HepG2 (cell line): Measurements from ENCODE around the gene AMER3. TPM values are rescaled to one million over a fixed set of nuclear protein-coding genes. Genes with fewer than 3 reads are reported as not detected.
"Not testable (repeated sequence)": the region's sequence is repeated elsewhere in the genome, so short reads cannot be mapped to it uniquely, and the experiment has no call there.

ENCODE experiments used
- ATAC-seq: fragments of 200-7000 bp; cut with Tn5 transposase; 3 replicates; pipeline ENCODE4 v1.9.1; 2020; ENCODE audit warnings: mild to moderate bottlenecking, moderate library complexity
- BruUV-seq: library from RNA; stranded (reverse); fragments of 400-500 nt; replicated peaks from 2 replicates; lab custom pipeline; 2021; lab: Mats Ljungman, UMichigan
- CTCF ChIA-PET: fragments of 300-600 bp; formaldehyde crosslinking; extraction: SDS; loops from one replicate; lab custom pipeline; 2021; ENCODE audit warnings: low total read pairs, inconsistent platforms, low intra/inter-chr PET ratio; lab: Yijun Ruan, JAX
- POLR2A ChIA-PET: fragments of 350-600 bp; sonication (Branson Sonifier 250); formaldehyde crosslinking; loops from one replicate; lab custom pipeline; 2020; ENCODE audit warnings: antibody characterized with exemption, inconsistent platforms; lab: Yijun Ruan, JAX
- DNase-seq: peaks from one replicate; pipeline ENCODE4 v3.0.0-alpha.2; 2015; ENCODE audit warnings: low spot score
- FAIRE-seq: peaks from 3 replicates; lab custom pipeline; 2011; peaks lifted over from hg19 to GRCh38; lab: Jason Lieb, UNC
- H2AFZ ChIP-seq: one replicate; pipeline ENCODE4 v1.6.1; 2011; ENCODE audit warnings: low read length, inconsistent platforms
- H3K27ac ChIP-seq: fragments of 300-600 bp; 3 replicates; pipeline ENCODE4 v1.8.0; 2011; ENCODE audit warnings: mixed run types, mild to moderate bottlenecking, mixed read lengths, low read length, inconsistent platforms; ENCODE audit not compliant: insufficient read depth; ENCODE audit errors: extremely low read length
- H3K27me3 ChIP-seq, 2 experiments: fragments of 200-600 bp in 1 of 2; 2 replicates in 1 of 2; 3 replicates in 1 of 2; pipeline versions ENCODE4 v1.6.0 to v1.8.0; 2011; ENCODE audit warnings: low read length in 2 of 2, mild to moderate bottlenecking in 2 of 2, moderate library complexity in 2 of 2, inconsistent platforms in 1 of 2; ENCODE audit not compliant: insufficient read depth in 2 of 2, control insufficient read depth in 1 of 2
- H3K36me3 ChIP-seq, 2 experiments: fragments of 200-600 bp in 1 of 2; replicated peaks in 1 of 2; 2 replicates in 1 of 2; 3 replicates in 1 of 2; pipeline versions ENCODE4 v1.5.1 to v1.8.0; 2011; ENCODE audit warnings: low read length in 2 of 2, inconsistent platforms in 1 of 2; ENCODE audit not compliant: insufficient read depth in 2 of 2, control insufficient read depth in 1 of 2
- H3K4me1 ChIP-seq: 2 replicates; pipeline ENCODE4 v1.5.1; 2012; ENCODE audit warnings: low read length, inconsistent platforms; ENCODE audit not compliant: insufficient read depth
- H3K4me2 ChIP-seq: 2 replicates; pipeline ENCODE4 v1.6.0; 2011; ENCODE audit warnings: low read depth, low read length, inconsistent platforms
- H3K4me3 ChIP-seq, 3 experiments: fragments of 200-600 bp in 1 of 3; sonication (generic), shearing (Covaris generic) in 1 of 3; replicated peaks in 1 of 3; 2 replicates each; pipeline ENCODE4 v1.5.1; 2011 to 2016; ENCODE audit warnings: low read length in 3 of 3, inconsistent platforms in 2 of 3, low read depth in 2 of 3, mild to moderate bottlenecking in 2 of 3, control low read depth in 1 of 3, mixed read lengths in 1 of 3; ENCODE audit not compliant: insufficient read depth in 1 of 3
- H3K79me2 ChIP-seq: one replicate; pipeline ENCODE4 v1.6.1; 2011; ENCODE audit warnings: low read length, inconsistent platforms; ENCODE audit not compliant: insufficient read depth
- H3K9ac ChIP-seq: 2 replicates; pipeline ENCODE4 v1.6.0; 2011; ENCODE audit warnings: mild to moderate bottlenecking, low read depth, low read length, inconsistent platforms; ENCODE audit not compliant: insufficient read depth
- H3K9me3 ChIP-seq: 2 replicates; pipeline ENCODE4 v1.5.1; 2012; ENCODE audit warnings: mild to moderate bottlenecking, low read length
- H4K20me1 ChIP-seq: 2 replicates; pipeline ENCODE4 v1.6.0; 2011; ENCODE audit warnings: inconsistent platforms, mild to moderate bottlenecking, low read length, moderate library complexity; ENCODE audit not compliant: insufficient read depth
- ELF4 ChIP-seq: sonication (generic); formaldehyde crosslinking; IDR thresholded peaks from 2 replicates; pipeline ENCODE4 v1.5.0; 2020; ENCODE audit warnings: missing genetic modification reagents, mild to moderate bottlenecking, moderate library complexity, borderline replicate concordance
- FOSL1 ChIP-seq: sonication (generic); formaldehyde crosslinking; IDR thresholded peaks from 2 replicates; pipeline ENCODE4 v1.9.0; 2021; ENCODE audit warnings: missing genetic modification reagents, borderline replicate concordance
- KDM1A ChIP-seq: IDR thresholded peaks from 2 replicates; pipeline ENCODE4 v1.6.1; 2016; ENCODE audit warnings: missing compliant biosample characterization
- MED13 ChIP-seq: sonication (generic); formaldehyde crosslinking; IDR thresholded peaks from 2 replicates; pipeline ENCODE4 v1.5.0; 2020; ENCODE audit warnings: missing genetic modification reagents
- NCOA5 ChIP-seq: sonication (generic); formaldehyde crosslinking; IDR thresholded peaks from 2 replicates; pipeline ENCODE4 v1.4.0; 2020; ENCODE audit warnings: missing genetic modification reagents
- PHF21A ChIP-seq: sonication (generic); formaldehyde crosslinking; IDR thresholded peaks from 2 replicates; pipeline ENCODE4 v1.5.0; 2020; ENCODE audit warnings: mild to moderate bottlenecking, missing genetic modification reagents
- SIN3B ChIP-seq: fragments of 150-350 bp; IDR thresholded peaks from 2 replicates; pipeline ENCODE4 v1.6.1; 2014; ENCODE audit warnings: low read length
- ZNF652 ChIP-seq: IDR thresholded peaks from 2 replicates; pipeline ENCODE4 v1.6.1; 2016; ENCODE audit warnings: low read depth, borderline replicate concordance
- WGBS: methylation state at CpG from one replicate; pipeline ENCODE4 v1.1.6; 2017; ENCODE audit warnings: low lambda C conversion rate; 5-methylcytosine and 5-hydroxymethylcytosine counted together
- in situ Hi-C: cut with HindIII; loops from 2 replicates; pipeline ENCODE4 v1.10.0; 2017; ENCODE audit warnings: low pct_unique_long_range_greater_than_20kb; ENCODE audit not compliant: extremely low pct_ligation_motif_present
- intact Hi-C: fragments of 100-400 bp; cut with micrococcal nuclease; formaldehyde crosslinking; loops from one replicate; pipeline ENCODE4 v1.10.0; 2022; ENCODE audit not compliant: unreplicated experiment
- polyA plus RNA-seq, 8 experiments: library from polyadenylated mRNA; depleted of rRNA in 3 of 8; stranded (reverse) in 7 of 8; unstranded in 1 of 8; fragments of >200 nt; fragmentation: Illumina TruSeq in 4 of 8; extraction: Trizol in 4 of 8; gene quantifications; 2 replicates each; pipeline versions ENCODE4 v1.2.1 to v1.2.3, GENCODE V29; 2011 to 2016; ENCODE audit warnings: low read depth in 4 of 8, missing spikeins in 1 of 8, mixed read lengths in 1 of 8; ENCODE audit not compliant: insufficient read depth in 1 of 8
- total RNA-seq, 5 experiments: library from RNA; depleted of rRNA; stranded (reverse); fragments of >200 nt; fragmentation: Illumina TruSeq; extraction: Trizol; gene quantifications; 2 replicates each; pipeline ENCODE4 v1.2.3, GENCODE V29; 2016; ENCODE audit warnings: low read depth in 1 of 5
- TF ChIP-seq, protein P1 (sequence below): sonication (generic); formaldehyde crosslinking; IDR thresholded peaks from 2 replicates; pipeline ENCODE4 v1.4.0; 2020; ENCODE audit warnings: missing genetic modification reagents, borderline replicate concordance

The AMER3 gene
- total and polyA plus RNA-seq, 2 of the 13 experiments (the other 11 are each of a cell fraction or from before 2014, with no cell fraction given): not detected

- TF ChIP-seq, protein P1, sequence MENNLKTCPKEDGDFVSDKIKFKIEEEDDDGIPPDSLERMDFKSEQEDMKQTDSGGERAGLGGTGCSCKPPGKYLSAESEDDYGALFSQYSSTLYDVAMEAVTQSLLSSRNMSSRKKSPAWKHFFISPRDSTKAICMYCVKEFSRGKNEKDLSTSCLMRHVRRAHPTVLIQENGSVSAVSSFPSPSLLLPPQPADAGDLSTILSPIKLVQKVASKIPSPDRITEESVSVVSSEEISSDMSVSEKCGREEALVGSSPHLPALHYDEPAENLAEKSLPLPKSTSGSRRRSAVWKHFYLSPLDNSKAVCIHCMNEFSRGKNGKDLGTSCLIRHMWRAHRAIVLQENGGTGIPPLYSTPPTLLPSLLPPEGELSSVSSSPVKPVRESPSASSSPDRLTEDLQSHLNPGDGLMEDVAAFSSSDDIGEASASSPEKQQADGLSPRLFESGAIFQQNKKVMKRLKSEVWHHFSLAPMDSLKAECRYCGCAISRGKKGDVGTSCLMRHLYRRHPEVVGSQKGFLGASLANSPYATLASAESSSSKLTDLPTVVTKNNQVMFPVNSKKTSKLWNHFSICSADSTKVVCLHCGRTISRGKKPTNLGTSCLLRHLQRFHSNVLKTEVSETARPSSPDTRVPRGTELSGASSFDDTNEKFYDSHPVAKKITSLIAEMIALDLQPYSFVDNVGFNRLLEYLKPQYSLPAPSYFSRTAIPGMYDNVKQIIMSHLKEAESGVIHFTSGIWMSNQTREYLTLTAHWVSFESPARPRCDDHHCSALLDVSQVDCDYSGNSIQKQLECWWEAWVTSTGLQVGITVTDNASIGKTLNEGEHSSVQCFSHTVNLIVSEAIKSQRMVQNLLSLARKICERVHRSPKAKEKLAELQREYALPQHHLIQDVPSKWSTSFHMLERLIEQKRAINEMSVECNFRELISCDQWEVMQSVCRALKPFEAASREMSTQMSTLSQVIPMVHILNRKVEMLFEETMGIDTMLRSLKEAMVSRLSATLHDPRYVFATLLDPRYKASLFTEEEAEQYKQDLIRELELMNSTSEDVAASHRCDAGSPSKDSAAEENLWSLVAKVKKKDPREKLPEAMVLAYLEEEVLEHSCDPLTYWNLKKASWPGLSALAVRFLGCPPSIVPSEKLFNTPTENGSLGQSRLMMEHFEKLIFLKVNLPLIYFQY (CRISPR knock-in tag): no peak
- TF ChIP-seq FOSL1 (CRISPR knock-in tag) (no peak), SIN3B (no peak), ZNF652 (CRISPR knock-in tag) (no peak), NCOA5 (CRISPR knock-in tag) (no peak), KDM1A (CRISPR knock-in tag) (no peak), MED13 (no peak), PHF21A (no peak), ELF4 (no peak)
These were observed 25.7 kb upstream of the AMER3 start (continued) for GRCh38 chr2:130729322-130730299.

DNA sequence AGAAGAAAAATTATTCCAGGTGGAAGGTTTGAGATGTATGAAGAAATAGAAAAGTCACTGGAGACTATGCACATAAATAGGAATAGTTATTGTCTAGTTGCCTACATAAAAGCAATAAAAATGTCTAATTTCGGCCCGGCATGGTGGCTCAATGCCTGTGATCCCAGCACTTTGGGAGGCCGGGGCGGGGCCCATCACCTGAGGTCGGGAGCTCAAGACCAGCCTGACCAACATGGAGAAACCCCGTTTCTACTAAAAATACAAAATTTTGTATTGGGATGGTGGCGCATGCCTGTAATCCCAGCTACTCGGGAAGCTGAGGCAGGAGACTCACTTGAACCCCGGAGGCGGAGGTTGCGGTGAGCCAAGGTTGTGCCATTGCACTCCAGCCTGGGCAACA lies 23.1 kb upstream of the AMER3 start:
- intact Hi-C loops, in situ Hi-C loops, BruUV-seq, H3K9ac ChIP-seq, H3K4me3 ChIP-seq, H4K20me1 ChIP-seq, ATAC-seq, H2AFZ ChIP-seq, H3K4me2 ChIP-seq, FAIRE-seq, DNase-seq, H3K36me3 ChIP-seq, H3K27ac ChIP-seq, H3K9me3 ChIP-seq, H3K4me1 ChIP-seq, POLR2A ChIA-PET, H3K79me2 ChIP-seq, CTCF ChIA-PET: not testable (repeated sequence)
- H3K27me3 ChIP-seq: peaks cover 0 to 25% of the 10 kb centered on the region in 2 experiments; a peak in 2 of 5 replicates
- 46% methylated on average over 11 of the region's 11 CpGs for WGBS
